Esophagus squamous epithelium (tissue), 5 donors: Measurements from ENCODE around the gene INPP5F. TPM values are rescaled to one million over a fixed set of nuclear protein-coding genes. Genes with fewer than 3 reads are reported as not detected.

ENCODE experiments used
- DNase-seq: peaks from one replicate; lab custom pipeline; 2025; lab: John Stamatoyannopoulos, UW
- H3K27ac ChIP-seq, 4 donors: fragments of 200-600 bp; sonication (generic); one replicate each; pipeline ENCODE4 v1.5.1; 2016 to 2019; ENCODE audit warnings: mild to moderate bottlenecking in 1 of 4
- H3K27me3 ChIP-seq, 4 donors: fragments of 200-600 bp; sonication (generic); 1 replicate in 3 of 4; 2 replicates in 1 of 4; pipeline versions ENCODE4 v1.5.1 to v1.6.0; 2017 to 2021; ENCODE audit warnings: antibody characterized with exemption in 1 of 4
- H3K36me3 ChIP-seq, 3 donors: fragments of 200-600 bp; sonication (generic); one replicate each; pipeline ENCODE4 v1.5.1; 2016 to 2019
- H3K4me1 ChIP-seq, 3 donors: fragments of 200-600 bp; sonication (generic); one replicate each; pipeline ENCODE4 v1.5.1; 2017 to 2019
- H3K4me3 ChIP-seq, 4 donors: fragments of 200-600 bp; sonication (generic); 1 replicate in 3 of 4; 2 replicates in 1 of 4; pipeline ENCODE4 v1.5.1; 2016 to 2019; ENCODE audit warnings: mild to moderate bottlenecking in 2 of 4, moderate library complexity in 1 of 4
- H3K9me3 ChIP-seq, 3 donors: fragments of 200-600 bp; sonication (generic); one replicate each; pipeline ENCODE4 v1.5.1; 2016 to 2019
- CTCF ChIP-seq, 6 experiments: fragments of 450-650 bp in 4 of 6; fragments of 200-600 bp in 2 of 6; sonication (generic) in 2 of 6; IDR thresholded peaks; one replicate each; pipeline ENCODE4 v1.5.1; 2016 to 2019; ENCODE audit warnings: antibody characterized with exemption in 6 of 6, mild to moderate bottlenecking in 4 of 6, moderate library complexity in 4 of 6
- POLR2A ChIP-seq, 4 donors: fragments of 450-650 bp; IDR thresholded peaks; one replicate each; pipeline ENCODE4 v1.6.1; 2017; ENCODE audit warnings: antibody characterized with exemption in 4 of 4, mild to moderate bottlenecking in 4 of 4, moderate library complexity in 3 of 4
- WGBS, 2 donors: methylation state at CpG; one replicate each; pipeline ENCODE4 v1.1.5; 2018; 5-methylcytosine and 5-hydroxymethylcytosine counted together
- intact Hi-C: fragments of 100-400 bp; cut with DNase I; formaldehyde crosslinking; loops from one replicate; pipeline ENCODE4 v1.15.0; 2022
- total RNA-seq, 4 donors: library from RNA; depleted of rRNA; stranded (reverse); fragments of >200 nt; gene quantifications; one replicate each; pipeline ENCODE4 v1.1.0, GENCODE V29; 2016
- donor health status: DM: yes; HTN: yes; CAD: no.

Gene INPP5F
- total RNA-seq, 4 donors from 2014 or later = 5.3 to 11.4 (median 9.4) TPM

GRCh38 chr10:119852277-119852676, 126.4 kb downstream of the INPP5F start:
- Histone ChIP-seq H3K36me3 (peaks cover 0 to 100% (median 32%) of the 10 kb centered on the region in 3 donors), H3K4me3 (no peak overlapping the region), H3K4me1 (no peaks in the 10 kb centered on the region), H3K27me3 (no peaks in the 10 kb centered on the region), H3K27ac (no peak overlapping the region), H3K9me3 (no peaks in the 10 kb centered on the region)
- 97 to 98% methylated on average over 6 of the region's 6 CpGs for WGBS, 2 donors
- TF ChIP-seq POLR2A (IDR thresholded peaks at IDR 0.05) (no peak), CTCF (IDR thresholded peaks at IDR 0.05) (no peak)
- intact Hi-C loops = no loop called here
- DNase-seq = no peak

- WGBS, 2 donors = 94 to 96% methylated on average over 6 of the region's 6 CpGs
- no peak overlapping the region for H3K4me3 ChIP-seq
- no peaks in the 10 kb centered on the region for H3K27me3 ChIP-seq
- TF ChIP-seq POLR2A (IDR thresholded peaks at IDR 0.05) = no peak
- TF ChIP-seq CTCF (IDR thresholded peaks at IDR 0.05) = no peak
- peaks cover 0 to 100% (median 32%) of the 10 kb centered on the region in 3 donors for H3K36me3 ChIP-seq
- no peak overlapping the region for H3K27ac ChIP-seq
- no peaks in the 10 kb centered on the region for H3K4me1 ChIP-seq
- intact Hi-C loops = no loop called here
- no peak for DNase-seq
- H3K9me3 ChIP-seq = no peaks in the 10 kb centered on the region
These were observed 127.0 kb downstream of the INPP5F start for GRCh38 chr10:119852822-119853221.

GRCh38 chr10:119853574-119853973, 127.7 kb downstream of the INPP5F start:
- intact Hi-C loops = no loop called here

GRCh38 chr10:119858063-119858462, 132.2 kb downstream of the INPP5F start:
- DNase-seq = no peak
- Histone ChIP-seq H3K36me3 (peaks cover 0 to 55% (median 18%) of the 10 kb centered on the region in 3 donors), H3K27me3 (no peaks in the 10 kb centered on the region), H3K4me3 (no peak overlapping the region), H3K27ac (no peak overlapping the region), H3K4me1 (peaks cover 0 to 21% (median 3%) of the 10 kb centered on the region in 3 donors), H3K9me3 (no peaks in the 10 kb centered on the region)
- WGBS, 2 donors = 29 to 63% methylated on average over 1 of the region's 1 CpG
- intact Hi-C loops = no loop called here
- TF ChIP-seq CTCF (IDR thresholded peaks at IDR 0.05) (no peak), POLR2A (IDR thresholded peaks at IDR 0.05) (no peak)

More at GRCh38 chr10:119853574-119853973, 127.7 kb downstream of the INPP5F start:
- H3K9me3 ChIP-seq = no peaks in the 10 kb centered on the region
- no peak overlapping the region for H3K4me3 ChIP-seq
- no peak overlapping the region for H3K27ac ChIP-seq
- no peaks in the 10 kb centered on the region for H3K4me1 ChIP-seq
- no peaks in the 10 kb centered on the region for H3K27me3 ChIP-seq
- TF ChIP-seq POLR2A (IDR thresholded peaks at IDR 0.05) (no peak), CTCF (IDR thresholded peaks at IDR 0.05) (no peak)
- DNase-seq = no peak
- peaks cover 0 to 100% (median 32%) of the 10 kb centered on the region in 3 donors for H3K36me3 ChIP-seq
- 81 to 83% methylated on average over 1 of the region's 1 CpG for WGBS, 2 donors

GRCh38 chr10:119859420-119860258, 133.8 kb downstream of the INPP5F start:
- intact Hi-C loops = loop anchor here (10.0 kb wide), 2 partner anchors 115 to 175 kb away; no protein-coding TSS in a partner anchor
- Histone ChIP-seq H3K27me3 (no peaks in the 10 kb centered on the region), H3K4me3 (no peak overlapping the region), H3K4me1 (peaks cover 0 to 21% (median 3%) of the 10 kb centered on the region in 3 donors), H3K9me3 (no peaks in the 10 kb centered on the region), H3K27ac (no peak overlapping the region), H3K36me3 (peaks cover 0 to 40% (median 5%) of the 10 kb centered on the region in 3 donors)
- no peak for DNase-seq
- 58 to 67% methylated on average over 1 of the region's 1 CpG for whole genome bisulfite sequencing, 2 donors
- TF ChIP-seq POLR2A (IDR thresholded peaks at IDR 0.05) = no peak
- peak; percentile 43 to 69 (median 54) for TF ChIP-seq CTCF (IDR thresholded peaks at IDR 0.05)
